K562 (cell line): Measurements from ENCODE around the gene TNFAIP3. TPM values are rescaled to one million over a fixed set of nuclear protein-coding genes. Genes with fewer than 3 reads are reported as not detected.
A peak's percentile ranks its signal among the peaks of the same experiment; 100 is the strongest.

Experiments used
- ATAC-seq: fragments of 200-7000 bp; cut with Tn5 transposase; 3 replicates; pipeline ENCODE4 v1.9.1; 2020; ENCODE audit warnings: moderate library complexity
- BruUV-seq: library from RNA; stranded (reverse); fragments of 400-500 nt; replicated peaks from 2 replicates; lab custom pipeline; 2021; lab: Mats Ljungman, UMichigan
- CTCF ChIA-PET: fragments of 300-600 bp; formaldehyde crosslinking; extraction: SDS; loops from one replicate; lab custom pipeline; 2021; ENCODE audit warnings: low intra/inter-chr PET ratio; lab: Yijun Ruan, JAX
- POLR2A ChIA-PET: fragments of 300-600, 350-650 bp; sonication (Branson Sonifier 250); formaldehyde crosslinking; extraction: SDS; loops from one replicate; lab custom pipeline; 2021; ENCODE audit warnings: antibody characterized with exemption, inconsistent platforms; lab: Yijun Ruan, JAX
- DNase-seq, 4 experiments: peaks; one replicate each; pipeline versions ENCODE4 v3.0.0 to v3.0.0-alpha.2; 2011 to 2018; ENCODE audit warnings: low spot score in 3 of 4, mixed read lengths in 3 of 4; ENCODE audit errors: extremely low read depth in 1 of 4
- FAIRE-seq: peaks from 2 replicates; lab custom pipeline; 2011; peaks lifted over from hg19 to GRCh38; lab: Jason Lieb, UNC
- H2AFZ ChIP-seq: 2 replicates; pipeline ENCODE4 v1.6.0; 2011; ENCODE audit warnings: low read depth, low read length, control low read depth, inconsistent platforms
- H3K27ac ChIP-seq: fragments of 200-600 bp; 3 replicates; pipeline ENCODE4 v1.8.0; 2011; ENCODE audit warnings: low read depth, mild to moderate bottlenecking, control low read depth, inconsistent platforms, low read length, moderate library complexity, mixed read lengths; ENCODE audit errors: extremely low read depth
- H3K27me3 ChIP-seq, 2 experiments: fragments of 300-600 bp in 1 of 2; 2 replicates in 1 of 2; 3 replicates in 1 of 2; pipeline versions ENCODE4 v1.6.0 to v1.8.0; 2011; ENCODE audit warnings: inconsistent platforms in 2 of 2, low read length in 2 of 2, mild to moderate bottlenecking in 1 of 2, mixed read lengths in 1 of 2, moderate library complexity in 1 of 2; ENCODE audit not compliant: control insufficient read depth in 2 of 2, insufficient read depth in 2 of 2
- H3K36me3 ChIP-seq: fragments of 300-600 bp; 3 replicates; pipeline ENCODE4 v1.8.0; 2011; ENCODE audit warnings: mild to moderate bottlenecking, low read length, inconsistent platforms; ENCODE audit not compliant: control insufficient read depth, insufficient read depth
- H3K4me1 ChIP-seq, 2 experiments: fragments of 200-600 bp in 1 of 2; replicated peaks in 1 of 2; 2 replicates in 1 of 2; 3 replicates in 1 of 2; pipeline versions ENCODE4 v1.5.1 to v1.8.0; 2011; ENCODE audit warnings: inconsistent platforms in 2 of 2, low read length in 2 of 2, mild to moderate bottlenecking in 1 of 2, mixed read lengths in 1 of 2, moderate library complexity in 1 of 2; ENCODE audit not compliant: control insufficient read depth in 2 of 2, insufficient read depth in 2 of 2
- H3K4me2 ChIP-seq: 2 replicates; pipeline ENCODE4 v1.6.1; 2011; ENCODE audit warnings: low read length, control low read depth, inconsistent platforms, mixed read lengths; ENCODE audit not compliant: insufficient read depth
- H3K4me3 ChIP-seq: fragments of 200-600 bp; sonication (generic), shearing (Covaris generic); 2 replicates; pipeline ENCODE4 v1.5.1; 2016; ENCODE audit warnings: control low read depth, inconsistent platforms
- H3K79me2 ChIP-seq: fragments of 200-600 bp; 3 replicates; pipeline ENCODE4 v1.8.0; 2011; ENCODE audit warnings: low read length, inconsistent platforms; ENCODE audit not compliant: control insufficient read depth, insufficient read depth
- H3K9ac ChIP-seq, 2 experiments: 2 replicates each; pipeline versions ENCODE4 v1.6.0 to v1.6.1; 2011; ENCODE audit warnings: low read depth in 2 of 2, low read length in 2 of 2, control low read depth in 1 of 2, inconsistent platforms in 1 of 2, mild to moderate bottlenecking in 1 of 2, mixed read lengths in 1 of 2; ENCODE audit not compliant: insufficient read depth in 1 of 2
- H3K9me1 ChIP-seq: one replicate; pipeline ENCODE4 v1.6.0; 2011; ENCODE audit warnings: inconsistent platforms, mild to moderate bottlenecking, low read length, moderate library complexity; ENCODE audit not compliant: control insufficient read depth, insufficient read depth
- H3K9me3 ChIP-seq: replicated peaks from 2 replicates; pipeline ENCODE4 v1.5.1; 2011; ENCODE audit warnings: low read depth, low read length, inconsistent platforms; ENCODE audit not compliant: control insufficient read depth, insufficient read depth
- H4K20me1 ChIP-seq: replicated peaks from 2 replicates; pipeline ENCODE4 v1.6.1; 2011; ENCODE audit warnings: low read length, inconsistent platforms, mixed read lengths; ENCODE audit not compliant: control insufficient read depth, insufficient read depth
- ARNT ChIP-seq, 2 experiments: fragments of 450-650 bp; IDR thresholded peaks; 2 replicates each; pipeline ENCODE4 v1.6.1; 2016; ENCODE audit warnings: mild to moderate bottlenecking in 1 of 2
- ATF1 ChIP-seq, 2 experiments: fragments of 450-650 bp in 1 of 2; IDR thresholded peaks; 2 replicates each; pipeline ENCODE4 v1.6.1; 2016; ENCODE audit warnings: missing compliant biosample characterization in 1 of 2, missing genetic modification characterization in 1 of 2
- CBFA2T2 ChIP-seq: fragments of 450-650 bp; conservative IDR thresholded peaks from 2 replicates; pipeline ENCODE4 v1.6.1; 2017; ENCODE audit warnings: mild to moderate bottlenecking
- DPF2 ChIP-seq: fragments of 450-650 bp; IDR thresholded peaks from 2 replicates; pipeline ENCODE4 v1.6.1; 2016
- ELF2 ChIP-seq: fragments of 250-450 bp; sonication (Bioruptor Pico); IDR thresholded peaks from 2 replicates; pipeline ENCODE4 v1.5.0; 2021; ENCODE audit warnings: mild to moderate bottlenecking
- GTF2A2 ChIP-seq: IDR thresholded peaks from 2 replicates; pipeline ENCODE4 v1.6.1; 2016; ENCODE audit warnings: mild to moderate bottlenecking, missing genetic modification characterization, missing compliant biosample characterization
- KDM2B ChIP-seq: fragments of 250-450 bp; sonication (Bioruptor Pico); IDR thresholded peaks from 2 replicates; pipeline ENCODE4 v1.8.0; 2021; ENCODE audit warnings: mild to moderate bottlenecking, moderate library complexity
- MAFG ChIP-seq: fragments of 450-650 bp; conservative IDR thresholded peaks from 2 replicates; pipeline ENCODE4 v1.6.1; 2016; ENCODE audit warnings: missing genetic modification characterization, missing compliant biosample characterization
- MEIS2 ChIP-seq: fragments of 450-650 bp; IDR thresholded peaks from 2 replicates; pipeline ENCODE4 v1.6.1; 2014; ENCODE audit warnings: mild to moderate bottlenecking; ENCODE audit not compliant: partially characterized antibody
- MTF1 ChIP-seq: fragments of 250-450 bp; sonication (Bioruptor Pico); IDR thresholded peaks from 2 replicates; pipeline ENCODE4 v1.9.0; 2021; ENCODE audit warnings: moderate library complexity, mild to moderate bottlenecking, inconsistent platforms, borderline replicate concordance
- NFIC ChIP-seq: fragments of 450-650 bp; IDR thresholded peaks from 2 replicates; pipeline ENCODE4 v1.6.1; 2017; ENCODE audit warnings: mild to moderate bottlenecking, inconsistent platforms
- PTTG1 ChIP-seq: fragments of 450-650 bp; IDR thresholded peaks from 2 replicates; pipeline ENCODE4 v1.6.1; 2016; ENCODE audit warnings: low read depth, mild to moderate bottlenecking, missing genetic modification characterization, missing compliant biosample characterization
- TOE1 ChIP-seq, 2 experiments: fragments of 450-650 bp in 1 of 2; sonication (generic) in 1 of 2; formaldehyde crosslinking in 1 of 2; IDR thresholded peaks; 2 replicates each; pipeline versions ENCODE4 v1.7.1 to v1.8.0; 2016 to 2022; ENCODE audit warnings: borderline replicate concordance in 2 of 2, mild to moderate bottlenecking in 2 of 2, antibody characterized with exemption in 1 of 2, inconsistent platforms in 1 of 2, low read depth in 1 of 2, missing genetic modification reagents in 1 of 2, moderate library complexity in 1 of 2
- WGBS: fragments of 100-300 bp; shearing (Covaris generic); methylation state at CpG from one replicate; pipeline ENCODE4 v1.1.6; 2016; ENCODE audit warnings: low coverage, mixed read lengths; ENCODE audit not compliant: insufficient coverage; ENCODE audit errors: missing lambda C conversion rate; 5-methylcytosine and 5-hydroxymethylcytosine counted together
- in situ Hi-C: fragments of 300-500 bp; cut with MboI; formaldehyde crosslinking; loops from 4 replicates; pipeline ENCODE4 v1.15.0; 2018; ENCODE audit warnings: inconsistent platforms, mixed read lengths
- intact Hi-C: fragments of 100-400 bp; cut with micrococcal nuclease; formaldehyde crosslinking; loops from 2 replicates; pipeline ENCODE4 v1.14.2; 2022
- polyA plus RNA-seq, 8 experiments: library from polyadenylated mRNA; depleted of rRNA in 4 of 8; stranded (reverse) in 5 of 8; unstranded in 3 of 8; fragments of >200 nt; fragmentation: Nextera tagmentation in 2 of 8; fragmentation: Illumina TruSeq in 1 of 8; extraction: Ambion mirVana in 2 of 8; extraction: Trizol in 1 of 8; gene quantifications; 2 replicates each; pipeline versions ENCODE4 v1.2.1 to v1.2.3, GENCODE V29; 2011 to 2014; ENCODE audit warnings: inconsistent platforms in 1 of 8, missing spikeins in 1 of 8
- total RNA-seq, 7 experiments: library from RNA; depleted of rRNA in 6 of 7; stranded (reverse); fragments of >200 nt in 6 of 7; fragmentation: Illumina TruSeq in 2 of 7; extraction: Trizol in 2 of 7; gene quantifications; 2 replicates each; pipeline versions ENCODE4 v1.2.1 to v1.2.3, GENCODE V29; 2011 to 2021; ENCODE audit warnings: low replicate concordance in 1 of 7
- TF ChIP-seq, protein P1 (sequence below): fragments of 250-450 bp; sonication (Bioruptor Pico); IDR thresholded peaks from 2 replicates; pipeline ENCODE4 v1.5.0; 2021; ENCODE audit warnings: mild to moderate bottlenecking, moderate library complexity

The TNFAIP3 gene
- total and polyA plus RNA-seq, 9 of the 15 experiments (the other 6 are each of a cell fraction or from before 2014, with no cell fraction given), result 0.79 to 17.0 (median 6.4) TPM

DNA sequence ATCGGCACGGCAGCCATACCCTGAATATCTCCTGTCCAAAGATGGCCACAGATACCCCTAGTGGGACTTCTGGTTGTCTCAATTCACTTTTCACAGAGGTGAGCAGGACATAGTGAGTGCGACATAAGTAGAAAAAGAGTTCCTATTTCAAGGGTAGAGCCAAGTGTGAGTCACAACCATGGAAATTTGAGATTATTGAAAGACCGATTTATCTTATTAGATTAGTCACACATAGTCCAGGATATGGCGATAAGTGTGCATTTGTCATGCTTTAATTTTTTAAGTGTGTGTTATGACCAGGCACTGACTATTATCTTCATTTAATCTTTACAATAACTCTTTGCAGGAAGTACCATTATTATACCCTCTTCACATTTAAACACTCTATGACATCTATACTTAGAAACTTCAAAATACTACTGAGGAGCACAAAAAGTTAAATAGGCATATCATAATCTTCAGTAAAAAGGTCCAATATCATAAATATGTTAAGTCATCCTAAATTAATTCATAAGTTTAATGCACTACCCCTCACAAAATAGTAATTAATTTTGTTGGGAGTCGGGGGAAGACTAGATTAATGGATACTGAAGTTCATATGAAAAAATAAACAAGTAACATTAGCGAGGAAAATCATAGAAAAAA, 13.4 kb upstream of the TNFAIP3 start (continued):
- TF ChIP-seq MEIS2 (peak; percentile 24), MAFG (peak; percentile 49; the same call in 1 of the 2 replicates), DPF2 (peak; percentile 54; the same call in 1 of the 2 replicates), CBFA2T2 (0 out of 2 replicates have a peak, but pooled peaks have one; percentile 8)

GRCh38 chr6:137856138-137856898, 10.7 kb upstream of the TNFAIP3 start:
- CTCF ChIA-PET, result no interaction called here
- FAIRE-seq, result no peak
- 46% methylated on average over 2 of the region's 2 CpGs for WGBS
- TF ChIP-seq GTF2A2 (tag) (no peak), KDM2B (CRISPR knock-in tag) (no peak), ATF1 (CRISPR knock-in tag; IDR thresholded peaks at IDR 0.05) (no peak), ATF1 (tag; IDR thresholded peaks at IDR 0.05) (no peak), NFIC (peak; percentile 84), PTTG1 (tag) (no peak), TOE1 (IDR thresholded peaks at IDR 0.05; ENCODE audit: borderline replicate concordance) (no peak), TOE1 (CRISPR knock-in tag; IDR thresholded peaks at IDR 0.05; ENCODE audit: borderline replicate concordance, low read depth) (no peak), ELF2 (no peak), ARNT (IDR thresholded peaks at IDR 0.05) (0 out of 4 replicates have a peak, but pooled peaks of 1 of the 2 experiments have one; percentile 41), MTF1 (CRISPR knock-in tag) (no peak)
- TF ChIP-seq, protein P1, sequence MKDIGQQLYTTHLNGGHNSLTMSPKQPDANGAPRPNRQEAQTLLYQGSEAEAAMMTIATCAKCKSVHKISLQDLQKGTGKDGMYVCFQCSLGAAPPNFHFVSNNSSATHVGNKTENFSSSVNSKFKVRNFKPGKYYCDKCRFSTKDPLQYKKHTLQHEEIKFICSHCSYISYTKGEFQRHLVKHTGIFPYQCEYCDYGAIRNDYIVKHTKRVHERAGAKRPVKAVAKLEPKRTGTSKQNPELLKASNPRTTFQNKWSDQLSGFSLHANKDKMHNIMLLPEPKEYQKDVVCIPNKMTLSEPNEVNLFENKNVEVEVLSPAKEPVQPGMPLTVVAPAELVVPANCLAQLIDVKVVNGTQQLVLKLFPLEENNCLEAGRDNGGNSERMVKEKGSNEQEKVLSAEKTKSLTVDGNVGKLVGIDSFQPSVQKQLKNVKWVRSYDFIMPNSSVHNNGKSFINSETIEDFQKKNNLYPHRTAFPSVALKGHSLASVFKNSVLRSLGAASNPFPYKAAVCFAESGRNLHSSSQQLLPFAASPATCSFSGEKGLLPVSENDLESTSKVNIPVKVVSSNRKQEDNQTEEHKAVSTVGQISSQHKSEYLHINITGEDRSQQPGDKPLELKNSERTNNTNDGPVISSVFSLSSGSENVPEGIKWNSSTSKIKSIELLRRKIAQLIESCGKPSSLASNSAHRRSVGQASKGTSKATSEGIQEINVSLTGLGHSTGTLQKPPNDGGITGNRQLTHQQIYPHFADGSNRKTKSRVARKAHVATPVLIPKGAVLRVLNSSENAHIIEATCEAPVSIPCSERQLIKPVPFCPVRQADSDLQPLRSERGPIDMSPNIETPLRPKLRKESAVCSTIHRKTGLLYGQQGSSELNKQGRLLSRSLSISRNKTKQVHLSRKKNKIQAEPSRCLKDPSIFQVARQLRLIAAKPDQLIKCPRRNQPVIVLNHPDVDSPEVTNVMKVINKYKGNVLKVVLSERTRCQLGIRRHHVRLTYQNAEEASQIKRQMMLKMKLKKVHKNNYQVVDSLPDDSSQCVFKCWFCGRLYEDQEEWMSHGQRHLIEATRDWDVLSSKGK (CRISPR knock-in tag), result no peak

More at GRCh38 chr6:137856138-137856898, 10.7 kb upstream of the TNFAIP3 start:
- H3K79me2 ChIP-seq, result peaks cover 1% of the 10 kb centered on the region; the same call in 1 of the 3 replicates
- intact Hi-C loops (no loop called here), in situ Hi-C loops (no loop called here)
- 0 out of 2 replicates have a peak overlapping the region, but pooled peaks have one; percentile 2 for H2AFZ ChIP-seq
- no peaks in the 10 kb centered on the region for H3K27me3 ChIP-seq
- POLR2A ChIA-PET, result interaction anchor here (0.5 to 1.2 kb wide), 5 partner anchors 9 to 974 kb away, joined by 3 to 4 read pairs (median 3); no protein-coding TSS in a partner anchor
- H3K4me3 ChIP-seq, result no peak overlapping the region
- peak in 1 of 4 experiments; percentile 70 for DNase-seq
- no peak overlapping the region for H3K4me2 ChIP-seq
- no peak overlapping the region for H3K9ac ChIP-seq
- H3K36me3 ChIP-seq, result peaks cover 4% of the 10 kb centered on the region; the same call in 1 of the 3 replicates
- no peak for ATAC-seq
- no TSS peak for BruUV-seq
- H3K9me3 ChIP-seq, result peaks cover 17% of the 10 kb centered on the region
- H3K9me1 ChIP-seq, result no peaks in the 10 kb centered on the region
- H4K20me1 ChIP-seq, result no peaks in the 10 kb centered on the region
- peaks cover 4 to 41% of the 10 kb centered on the region in 2 experiments; a peak in 4 of 5 replicates for H3K4me1 ChIP-seq
- H3K27ac ChIP-seq, result peak overlapping the region; percentile 33; the same call in 2 of the 3 replicates
